Measurements from ENCODE around the gene GP5. TPM values are rescaled to one million over a fixed set of nuclear protein-coding genes. Genes with fewer than 3 reads are reported as not detected.

GP5 gene
- total RNA-seq, 4 donors from 2014 or later, result not detected

- H3K27ac ChIP-seq, result peak overlapping the region; percentile 32 to 68 (median 50)
- peaks cover 20% of the 10 kb centered on the region for H3K27me3 ChIP-seq
- 41 to 56% methylated on average over 7 to 26 of the region's 26 CpGs for WGBS, 2 donors (ENCODE audit: low coverage in 1 of 2)
- H3K9me3 ChIP-seq, result peaks cover 0 to 2% of the 10 kb centered on the region in 2 donors
- intact Hi-C loops (cut with DNase I; ENCODE audit: low total_unique reads), result no loop called here
- peak overlapping the region in 1 of 4 donors; percentile 24 for H3K4me3 ChIP-seq
- peak; percentile 41 for DNase-seq
- TF ChIP-seq POLR2A (IDR thresholded peaks at IDR 0.05) (no peak), CTCF (IDR thresholded peaks at IDR 0.05) (no peak), EP300 (IDR thresholded peaks at IDR 0.05; ENCODE audit: low read depth) (no peak), POLR2AphosphoS5 (IDR thresholded peaks at IDR 0.05) (no peak)
- no peaks in the 10 kb centered on the region for H3K36me3 ChIP-seq
- in situ Hi-C loops (cut with MboI; ENCODE audit: low pct_ligation_motif_present in 1 of 4, low pct_unique_long_range_greater_than_20kb in 1 of 4, low sequenced_read_pairs in 3 of 4), result loop anchor here in 1 of 4 donors (5.0 kb wide), 1 partner anchor 59 kb away; no protein-coding TSS in a partner anchor
- peaks cover 0 to 34% (median 13%) of the 10 kb centered on the region in 4 donors for H3K4me1 ChIP-seq
Measured at GRCh38 chr3:194395778-194396538, 3.1 kb downstream of the GP5 start.

- no peak for DNase-seq
- Histone ChIP-seq H3K36me3 (no peaks in the 10 kb centered on the region), H3K9me3 (peaks cover 0 to 6% of the 10 kb centered on the region in 2 donors), H3K4me1 (peaks cover 0 to 34% (median 13%) of the 10 kb centered on the region in 4 donors), H3K27me3 (peaks cover 20% of the 10 kb centered on the region), H3K4me3 (no peak overlapping the region), H3K27ac (peak overlapping the region; percentile 32 to 68 (median 50))
- no peak for TF ChIP-seq EP300 (IDR thresholded peaks at IDR 0.05; ENCODE audit: low read depth)
- no peak for TF ChIP-seq POLR2AphosphoS5 (IDR thresholded peaks at IDR 0.05)
- TF ChIP-seq POLR2A (IDR thresholded peaks at IDR 0.05), result no peak
- no peak for TF ChIP-seq CTCF (IDR thresholded peaks at IDR 0.05)
- in situ Hi-C loops (cut with MboI; ENCODE audit: low pct_ligation_motif_present in 1 of 4, low pct_unique_long_range_greater_than_20kb in 1 of 4, low sequenced_read_pairs in 3 of 4) (loop anchor here in 1 of 4 donors (5.0 kb wide), 1 partner anchor 58 kb away; no protein-coding TSS in a partner anchor), intact Hi-C loops (cut with DNase I; ENCODE audit: low total_unique reads) (no loop called here)
- WGBS, 2 donors (ENCODE audit: low coverage in 1 of 2), result 43 to 50% methylated on average over 3 to 5 of the region's 5 CpGs
Measured at GRCh38 chr3:194395212-194395611, 3.9 kb downstream of the GP5 start.

- TF ChIP-seq CTCF (IDR thresholded peaks at IDR 0.05) (no peak), EP300 (IDR thresholded peaks at IDR 0.05; ENCODE audit: low read depth) (no peak), POLR2AphosphoS5 (IDR thresholded peaks at IDR 0.05) (no peak), POLR2A (IDR thresholded peaks at IDR 0.05) (no peak)
Measured at GRCh38 chr3:194392576-194392975, 6.5 kb downstream of the GP5 start.

GRCh38 chr3:194390835-194391234 is 8.2 kb downstream of the GP5 start:
- in situ Hi-C loops (cut with MboI; ENCODE audit: low pct_ligation_motif_present in 1 of 4, low pct_unique_long_range_greater_than_20kb in 1 of 4, low sequenced_read_pairs in 3 of 4), result no loop called here
- intact Hi-C loops (cut with DNase I; ENCODE audit: low total_unique reads), result no loop called here

More at GRCh38 chr3:194392576-194392975, 6.5 kb downstream of the GP5 start:
- H3K27me3 ChIP-seq, result peaks cover 11% of the 10 kb centered on the region
- WGBS, 2 donors (ENCODE audit: low coverage in 1 of 2), result 84 to 87% methylated on average over 7 of the region's 7 CpGs
- no peak for DNase-seq
- H3K27ac ChIP-seq, result no peak overlapping the region
- intact Hi-C loops (cut with DNase I; ENCODE audit: low total_unique reads), result no loop called here
- H3K4me1 ChIP-seq, result peaks cover 0 to 34% (median 13%) of the 10 kb centered on the region in 4 donors
- H3K36me3 ChIP-seq, result no peaks in the 10 kb centered on the region
- H3K9me3 ChIP-seq, result peaks cover 0 to 6% of the 10 kb centered on the region in 2 donors
- in situ Hi-C loops (cut with MboI; ENCODE audit: low pct_ligation_motif_present in 1 of 4, low pct_unique_long_range_greater_than_20kb in 1 of 4, low sequenced_read_pairs in 3 of 4), result no loop called here
- H3K4me3 ChIP-seq, result no peak overlapping the region

More at GRCh38 chr3:194390835-194391234, 8.2 kb downstream of the GP5 start:
- Histone ChIP-seq H3K4me1 (peaks cover 0 to 18% (median 4%) of the 10 kb centered on the region in 4 donors), H3K36me3 (no peaks in the 10 kb centered on the region), H3K9me3 (peaks cover 0 to 6% of the 10 kb centered on the region in 2 donors), H3K27ac (no peak overlapping the region), H3K27me3 (no peaks in the 10 kb centered on the region), H3K4me3 (no peak overlapping the region)
- TF ChIP-seq POLR2A (IDR thresholded peaks at IDR 0.05) (no peak), EP300 (IDR thresholded peaks at IDR 0.05; ENCODE audit: low read depth) (no peak), POLR2AphosphoS5 (IDR thresholded peaks at IDR 0.05) (no peak), CTCF (IDR thresholded peaks at IDR 0.05) (no peak)
- no peak for DNase-seq
